RWPE2 (cell line): Measurements from ENCODE around the gene SMC1B.
"Not testable (repeated sequence)": the region's sequence is repeated elsewhere in the genome, so short reads cannot be mapped to it uniquely, and the experiment has no call there.

Source experiments
- ATAC-seq: fragments of 200-7000 bp; cut with Tn5 transposase; 3 replicates; pipeline ENCODE4 v1.9.1; 2021; ENCODE audit warnings: low read depth
- DNase-seq: peaks from one replicate; pipeline ENCODE4 v3.0.0-alpha.2; 2020; ENCODE audit warnings: low spot score
- H3K27ac ChIP-seq: fragments of 450-650 bp; 2 replicates; pipeline ENCODE4 v1.5.1; 2017; ENCODE audit warnings: mild to moderate bottlenecking; ENCODE audit not compliant: poor library complexity, severe bottlenecking
- H3K27me3 ChIP-seq: fragments of 250-450 bp; sonication (Bioruptor Pico); 2 replicates; pipeline ENCODE4 v1.5.1; 2021; ENCODE audit warnings: mild to moderate bottlenecking, moderate library complexity; ENCODE audit not compliant: insufficient read depth, poor library complexity, severe bottlenecking
- H3K36me3 ChIP-seq: fragments of 250-450 bp; sonication (Bioruptor Pico); 2 replicates; pipeline ENCODE4 v1.5.1; 2020; ENCODE audit warnings: low read depth, mild to moderate bottlenecking, moderate library complexity
- H3K4me1 ChIP-seq: fragments of 250-450 bp; sonication (Bioruptor Pico); 2 replicates; pipeline ENCODE4 v1.5.1; 2021; ENCODE audit warnings: mild to moderate bottlenecking, moderate library complexity; ENCODE audit not compliant: insufficient read depth, poor library complexity, severe bottlenecking
- H3K4me3 ChIP-seq: fragments of 250-450 bp; sonication (Bioruptor Pico); 2 replicates; pipeline ENCODE4 v1.5.1; 2021; ENCODE audit warnings: mild to moderate bottlenecking, moderate library complexity; ENCODE audit not compliant: severe bottlenecking
- H3K9me3 ChIP-seq: fragments of 250-450 bp; sonication (Bioruptor Pico); 2 replicates; pipeline ENCODE4 v1.5.1; 2021; ENCODE audit warnings: mild to moderate bottlenecking, moderate library complexity; ENCODE audit not compliant: severe bottlenecking
- CTCF ChIP-seq: fragments of 450-650 bp; IDR thresholded peaks from one replicate; pipeline ENCODE4 v1.5.1; 2017; ENCODE audit warnings: mild to moderate bottlenecking, moderate library complexity; ENCODE audit not compliant: poor library complexity, severe bottlenecking

SMC1B gene

GRCh38 chr22:45381348-45381747, 32.1 kb downstream of the SMC1B start:
- no peak for TF ChIP-seq CTCF
- ATAC-seq (no peak), DNase-seq (no peak)
- Histone ChIP-seq H3K36me3 (no peaks in the 10 kb centered on the region), H3K27me3 (peaks cover 4% of the 10 kb centered on the region), H3K4me1 (no peaks in the 10 kb centered on the region), H3K9me3 (no peaks in the 10 kb centered on the region), H3K4me3 (no peak overlapping the region), H3K27ac (no peak overlapping the region)

- DNase-seq (no peak), ATAC-seq (no peak)
- Histone ChIP-seq H3K27me3 (no peaks in the 10 kb centered on the region), H3K4me3 (no peak overlapping the region), H3K9me3 (no peaks in the 10 kb centered on the region), H3K36me3 (no peaks in the 10 kb centered on the region), H3K27ac (no peak overlapping the region), H3K4me1 (no peaks in the 10 kb centered on the region)
- TF ChIP-seq CTCF: no peak
Observed at GRCh38 chr22:45376703-45377102, 36.7 kb downstream of the SMC1B start.

GRCh38 chr22:45376009-45376408, 37.4 kb downstream of the SMC1B start:
- no peaks in the 10 kb centered on the region for H3K27me3 ChIP-seq
- TF ChIP-seq CTCF: no peak
- DNase-seq: no peak
- no peak overlapping the region for H3K4me3 ChIP-seq
- no peak overlapping the region for H3K27ac ChIP-seq
- H3K36me3 ChIP-seq: no peaks in the 10 kb centered on the region
- H3K9me3 ChIP-seq: no peaks in the 10 kb centered on the region
- no peak for ATAC-seq
- H3K4me1 ChIP-seq: no peaks in the 10 kb centered on the region

GRCh38 chr22:45373592-45373991, 39.8 kb downstream of the SMC1B start:
- not testable (repeated sequence) for H3K36me3 ChIP-seq, DNase-seq, H3K27ac ChIP-seq, H3K4me3 ChIP-seq, H3K27me3 ChIP-seq, H3K4me1 ChIP-seq, ATAC-seq, H3K9me3 ChIP-seq

GRCh38 chr22:45366713-45367112, 46.7 kb downstream of the SMC1B start:
- no peak overlapping the region for H3K27ac ChIP-seq
- peaks cover 5% of the 10 kb centered on the region for H3K9me3 ChIP-seq
- H3K4me1 ChIP-seq: no peaks in the 10 kb centered on the region
- no peak for ATAC-seq
- TF ChIP-seq CTCF: no peak
- H3K27me3 ChIP-seq: no peaks in the 10 kb centered on the region
- no peak overlapping the region for H3K4me3 ChIP-seq
- H3K36me3 ChIP-seq: no peaks in the 10 kb centered on the region
- DNase-seq: no peak
